Panc1 (cell line): ENCODE data around the gene RPUSD1.

Source experiments
- CTCF ChIP-seq: fragments of 450-650 bp; IDR thresholded peaks from 2 replicates; pipeline ENCODE4 v1.5.1; 2017; ENCODE audit warnings: mild to moderate bottlenecking
- POLR2AphosphoS5 ChIP-seq: IDR thresholded peaks from 2 replicates; pipeline ENCODE4 v1.6.1; 2012; ENCODE audit warnings: mild to moderate bottlenecking, low read depth, low read length, moderate library complexity

GRCh38 chr16:835373-835772, 47.2 kb upstream of the RPUSD1 start:
- no peak for TF ChIP-seq CTCF
- no peak for TF ChIP-seq POLR2AphosphoS5
